Measurements from ENCODE around the gene RGSL1. TPM values are rescaled to one million over a fixed set of nuclear protein-coding genes. Genes with fewer than 3 reads are reported as not detected.

Gene RGSL1
- polyA plus RNA-seq, 1 donor from 2014 or later, result not detected

GRCh38 chr1:182596934-182597333 lies 147.0 kb downstream of the RGSL1 start:
- Histone ChIP-seq H3K9ac (ENCODE audit: low read length) (no peak overlapping the region), H3K4me2 (ENCODE audit: low read length) (no peak overlapping the region), H2AFZ (ENCODE audit: low read depth, low read length) (no peak overlapping the region), H3K27me3 (ENCODE audit: insufficient read depth, low read depth, low read length) (no peaks in the 10 kb centered on the region), H3K9me3 (ENCODE audit: low read length) (no peaks in the 10 kb centered on the region), H3K27ac (ENCODE audit: low read length) (no peak overlapping the region), H3F3A (ENCODE audit: insufficient read depth, low read length, poor library complexity, severe bottlenecking) (no peaks in the 10 kb centered on the region), H3K4me3 (ENCODE audit: low read length) (no peak overlapping the region), H3K9me2 (ENCODE audit: insufficient read depth, low read length) (no peaks in the 10 kb centered on the region), H3K36me3 (ENCODE audit: insufficient read depth, low read length) (no peaks in the 10 kb centered on the region), H3K79me2 (replicated peaks; ENCODE audit: insufficient read depth, low read length) (no peaks in the 10 kb centered on the region), H4K20me1 (ENCODE audit: insufficient read depth) (no peaks in the 10 kb centered on the region)
- TF ChIP-seq TAF1 (IDR thresholded peaks at IDR 0.05; ENCODE audit: low read depth) (no peak), MXI1 (conservative IDR thresholded peaks at IDR 0.05; ENCODE audit: poor library complexity, severe bottlenecking) (no peak), CTCF (IDR thresholded peaks at IDR 0.05; ENCODE audit: poor library complexity, severe bottlenecking) (no peak), RAD21 (conservative IDR thresholded peaks at IDR 0.05) (no peak), EP300 (conservative IDR thresholded peaks at IDR 0.05; ENCODE audit: poor library complexity, severe bottlenecking) (no peak), SMC3 (conservative IDR thresholded peaks at IDR 0.05; ENCODE audit: poor library complexity) (no peak), REST (IDR thresholded peaks at IDR 0.05; ENCODE audit: borderline replicate concordance) (no peak), POLR2AphosphoS5 (IDR thresholded peaks at IDR 0.05) (no peak), EZH2 (IDR thresholded peaks at IDR 0.05; ENCODE audit: borderline replicate concordance, insufficient read depth, low read length, poor library complexity, severe bottlenecking) (no peak)

GRCh38 chr1:182598296-182598695 lies 148.3 kb downstream of the RGSL1 start:
- H3K4me2 ChIP-seq (ENCODE audit: low read length), result no peak overlapping the region
- no peak overlapping the region for H2AFZ ChIP-seq (ENCODE audit: low read depth, low read length)
- no peak overlapping the region for H3K4me3 ChIP-seq (ENCODE audit: low read length)
- no peaks in the 10 kb centered on the region for H3K9me2 ChIP-seq (ENCODE audit: insufficient read depth, low read length)
- no peaks in the 10 kb centered on the region for H3K9me3 ChIP-seq (ENCODE audit: low read length)
- H3K9ac ChIP-seq (ENCODE audit: low read length), result no peak overlapping the region
- H3K27me3 ChIP-seq (ENCODE audit: insufficient read depth, low read depth, low read length), result no peaks in the 10 kb centered on the region
- no peaks in the 10 kb centered on the region for H3F3A ChIP-seq (ENCODE audit: insufficient read depth, low read length, poor library complexity, severe bottlenecking)
- no peaks in the 10 kb centered on the region for H3K79me2 ChIP-seq (replicated peaks; ENCODE audit: insufficient read depth, low read length)
- no peak overlapping the region for H3K27ac ChIP-seq (ENCODE audit: low read length)
- no peaks in the 10 kb centered on the region for H3K36me3 ChIP-seq (ENCODE audit: insufficient read depth, low read length)
- TF ChIP-seq SMC3 (conservative IDR thresholded peaks at IDR 0.05; ENCODE audit: poor library complexity) (no peak), TAF1 (IDR thresholded peaks at IDR 0.05; ENCODE audit: low read depth) (no peak), MXI1 (conservative IDR thresholded peaks at IDR 0.05; ENCODE audit: poor library complexity, severe bottlenecking) (no peak), REST (IDR thresholded peaks at IDR 0.05; ENCODE audit: borderline replicate concordance) (no peak), CTCF (IDR thresholded peaks at IDR 0.05; ENCODE audit: poor library complexity, severe bottlenecking) (no peak), RAD21 (conservative IDR thresholded peaks at IDR 0.05) (no peak), EP300 (conservative IDR thresholded peaks at IDR 0.05; ENCODE audit: poor library complexity, severe bottlenecking) (no peak), POLR2AphosphoS5 (IDR thresholded peaks at IDR 0.05) (no peak), EZH2 (IDR thresholded peaks at IDR 0.05; ENCODE audit: borderline replicate concordance, insufficient read depth, low read length, poor library complexity, severe bottlenecking) (no peak)
- no peaks in the 10 kb centered on the region for H4K20me1 ChIP-seq (ENCODE audit: insufficient read depth)

All from neural cell (in vitro differentiated cells).